ENCODE data around the gene VEPH1. TPM values are rescaled to one million over a fixed set of nuclear protein-coding genes. Genes with fewer than 3 reads are reported as not detected.

The VEPH1 gene
- total RNA-seq, 1 experiment from 2014 or later, result 7.7 TPM

DNA sequence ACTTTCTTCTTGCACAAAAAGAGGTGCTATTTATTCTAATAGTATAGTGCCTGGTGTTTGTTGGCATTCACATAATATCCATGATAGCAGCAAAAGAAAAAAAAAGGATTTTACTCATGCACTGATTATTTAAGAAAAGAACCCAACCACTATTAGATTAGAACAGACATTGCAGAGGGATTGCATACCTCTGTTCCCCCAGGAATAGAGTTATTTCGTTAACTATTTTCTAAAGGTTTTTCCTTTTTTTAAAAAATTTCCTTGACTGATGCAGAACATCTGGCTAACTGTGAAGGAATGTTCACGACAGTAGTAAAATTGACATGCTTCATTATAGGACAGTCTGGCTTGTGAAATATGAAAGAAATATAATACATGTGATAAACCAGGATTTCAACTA, 203.1 kb downstream of the VEPH1 start:
- DNase-seq, result no peak
- H3K23ac ChIP-seq (ENCODE audit: insufficient read length, low read depth, low read length), result no peak overlapping the region
- Mint-ChIP-seq H3K27ac (no peak overlapping the region), H3K9me3 (no peaks in the 10 kb centered on the region), H3K27me3 (ENCODE audit: low read depth) (no peaks in the 10 kb centered on the region), H3K36me3 (ENCODE audit: insufficient read depth in 1 of 3, low read depth in 3 of 3) (no peaks in the 10 kb centered on the region), H3K4me1 (peaks cover 4 to 5% of the 10 kb centered on the region in 2 experiments; a peak in 3 of 4 replicates), H3K4me3 (no peak overlapping the region)
- H3K27me3 ChIP-seq (ENCODE audit: insufficient read depth, low read length), result no peaks in the 10 kb centered on the region
- no peak overlapping the region for H3K9ac ChIP-seq (ENCODE audit: extremely low read depth, insufficient read length, low read length)
- H2BK12ac ChIP-seq (ENCODE audit: insufficient read length, low read depth, low read length), result no peak overlapping the region
- H2BK120ac ChIP-seq (ENCODE audit: low read depth, low read length, poor library complexity, severe bottlenecking), result no peak overlapping the region
- peaks cover 3% of the 10 kb centered on the region; the same call in 1 of the 2 replicates for H3K4me1 ChIP-seq (ENCODE audit: insufficient read depth, low read length)
- no peak overlapping the region for H3K4me2 ChIP-seq (ENCODE audit: insufficient read depth, insufficient read length, low read length)
- TF ChIP-seq, protein P1, sequence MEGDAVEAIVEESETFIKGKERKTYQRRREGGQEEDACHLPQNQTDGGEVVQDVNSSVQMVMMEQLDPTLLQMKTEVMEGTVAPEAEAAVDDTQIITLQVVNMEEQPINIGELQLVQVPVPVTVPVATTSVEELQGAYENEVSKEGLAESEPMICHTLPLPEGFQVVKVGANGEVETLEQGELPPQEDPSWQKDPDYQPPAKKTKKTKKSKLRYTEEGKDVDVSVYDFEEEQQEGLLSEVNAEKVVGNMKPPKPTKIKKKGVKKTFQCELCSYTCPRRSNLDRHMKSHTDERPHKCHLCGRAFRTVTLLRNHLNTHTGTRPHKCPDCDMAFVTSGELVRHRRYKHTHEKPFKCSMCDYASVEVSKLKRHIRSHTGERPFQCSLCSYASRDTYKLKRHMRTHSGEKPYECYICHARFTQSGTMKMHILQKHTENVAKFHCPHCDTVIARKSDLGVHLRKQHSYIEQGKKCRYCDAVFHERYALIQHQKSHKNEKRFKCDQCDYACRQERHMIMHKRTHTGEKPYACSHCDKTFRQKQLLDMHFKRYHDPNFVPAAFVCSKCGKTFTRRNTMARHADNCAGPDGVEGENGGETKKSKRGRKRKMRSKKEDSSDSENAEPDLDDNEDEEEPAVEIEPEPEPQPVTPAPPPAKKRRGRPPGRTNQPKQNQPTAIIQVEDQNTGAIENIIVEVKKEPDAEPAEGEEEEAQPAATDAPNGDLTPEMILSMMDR (conservative IDR thresholded peaks at IDR 0.05), result no peak
- H2AK5ac ChIP-seq (ENCODE audit: insufficient read length, low read length), result no peak overlapping the region
- H2BK15ac ChIP-seq (ENCODE audit: low read depth, low read length), result no peak overlapping the region
- H2AFZ ChIP-seq (ENCODE audit: low read length), result no peak overlapping the region
- no peaks in the 10 kb centered on the region for H3K23me2 ChIP-seq (ENCODE audit: insufficient read length, low read depth, low read length, poor library complexity, severe bottlenecking)
- H3K56ac ChIP-seq (ENCODE audit: insufficient read length, low read depth, low read length), result no peak overlapping the region
- H4K91ac ChIP-seq (ENCODE audit: insufficient read length, low read depth, low read length), result no peak overlapping the region
- no peaks in the 10 kb centered on the region for H3K79me2 ChIP-seq (ENCODE audit: insufficient read depth, low read length)
- no peak overlapping the region for H3K14ac ChIP-seq (ENCODE audit: insufficient read depth, low read length)
- no peak overlapping the region for H4K8ac ChIP-seq (replicated peaks; ENCODE audit: insufficient read length, low read depth, low read length)
- H3K27ac ChIP-seq (ENCODE audit: insufficient read length, low read depth, low read length), result no peak overlapping the region
- no CpG with 5 or more reads among the region's 2 CpGs for WGBS (ENCODE audit: extremely low coverage, insufficient read length, low lambda C conversion rate)
- H3K79me1 ChIP-seq (ENCODE audit: insufficient read depth, low read depth, low read length, poor library complexity, severe bottlenecking), result no peaks in the 10 kb centered on the region
- H3K4ac ChIP-seq (ENCODE audit: low read depth, low read length), result no peak overlapping the region
- no peaks in the 10 kb centered on the region for H4K20me1 ChIP-seq (ENCODE audit: control insufficient read depth, insufficient read depth, insufficient read length)
- H3K9me3 ChIP-seq (ENCODE audit: control insufficient read depth, low read depth, low read length), result no peaks in the 10 kb centered on the region
- no peak overlapping the region for H3K18ac ChIP-seq (ENCODE audit: insufficient read length, low read depth, low read length)
- no peak overlapping the region for H3T11ph ChIP-seq (ENCODE audit: low read length)
- no peak overlapping the region for H2BK5ac ChIP-seq (ENCODE audit: insufficient read length, low read length)
- H2BK20ac ChIP-seq (ENCODE audit: low read depth, low read length, poor library complexity, severe bottlenecking), result no peak overlapping the region
- H4K5ac ChIP-seq (ENCODE audit: insufficient read length, low read depth, low read length), result no peak overlapping the region
